ENCODE measurements around the gene PDE4B.

GRCh38 chr1:66371233-66372005 is 578.7 kb downstream of the PDE4B start:
- TF ChIP-seq POLR2AphosphoS5 (IDR thresholded peaks at IDR 0.05) (no peak), CTCF (IDR thresholded peaks at IDR 0.05) (no peak), POLR2A (IDR thresholded peaks at IDR 0.05) (no peak)
